HG03354 (cell line): ENCODE results near the gene ACOX1.

Experiments used
- ATAC-seq: cut with Tn5 transposase; IDR thresholded peaks from one replicate; pipeline ENCODE4 v1.9.1; 2021; ENCODE audit warnings: mild to moderate bottlenecking; ENCODE audit not compliant: unreplicated experiment, poor library complexity, severe bottlenecking

Gene ACOX1

DNA sequence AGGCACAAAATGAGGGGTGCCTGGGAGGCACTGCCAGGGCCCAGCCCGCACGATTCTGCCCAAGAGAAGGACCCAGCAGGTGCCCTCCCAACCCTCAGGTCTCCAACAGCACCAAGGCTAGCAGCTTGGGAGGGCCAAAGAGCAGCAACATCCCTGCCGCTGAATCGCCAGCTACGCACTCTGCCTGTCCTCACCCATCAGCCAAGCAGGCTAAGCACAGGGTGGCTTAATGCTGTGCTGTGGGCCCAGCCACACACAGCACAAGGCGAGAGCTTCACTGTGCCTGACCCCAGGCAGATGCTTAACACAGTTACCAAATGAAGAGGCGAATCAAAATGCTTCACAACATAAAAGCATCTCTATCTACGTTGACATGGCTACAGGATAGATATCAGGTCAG, 63.7 kb downstream of the ACOX1 start:
- ATAC-seq, result no peak

DNA sequence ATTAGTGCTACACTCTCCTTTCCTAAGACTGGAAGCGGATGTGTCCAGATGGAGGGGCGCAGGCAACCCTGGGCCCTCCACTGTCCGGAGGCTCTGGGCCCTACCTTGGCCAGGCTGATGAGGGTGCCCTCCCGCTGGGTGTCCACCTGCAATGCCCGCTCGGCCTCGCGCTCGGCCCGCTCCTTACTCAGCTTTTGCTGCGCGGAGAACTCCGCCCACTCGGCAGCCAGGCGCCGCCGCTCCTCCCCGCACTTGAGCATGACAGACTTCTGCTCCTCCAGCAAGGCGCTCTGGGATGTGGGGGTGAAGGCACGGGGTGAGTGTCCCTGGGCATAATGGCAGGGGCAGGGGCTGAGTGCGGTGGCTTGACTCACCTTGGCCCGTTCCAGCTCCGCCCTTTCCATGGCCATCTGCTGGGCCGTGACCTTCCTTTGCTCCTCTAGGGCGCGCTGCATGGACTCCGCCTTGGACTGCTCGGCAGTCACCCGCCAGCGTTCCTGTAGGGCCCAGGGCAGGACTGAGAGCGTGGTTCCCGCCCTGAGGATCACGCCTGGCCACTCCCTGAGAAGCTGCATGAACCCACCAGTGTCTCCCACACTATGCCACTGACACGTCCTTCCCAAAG, 64.2 kb downstream of the ACOX1 start:
- ATAC-seq, result no peak

DNA sequence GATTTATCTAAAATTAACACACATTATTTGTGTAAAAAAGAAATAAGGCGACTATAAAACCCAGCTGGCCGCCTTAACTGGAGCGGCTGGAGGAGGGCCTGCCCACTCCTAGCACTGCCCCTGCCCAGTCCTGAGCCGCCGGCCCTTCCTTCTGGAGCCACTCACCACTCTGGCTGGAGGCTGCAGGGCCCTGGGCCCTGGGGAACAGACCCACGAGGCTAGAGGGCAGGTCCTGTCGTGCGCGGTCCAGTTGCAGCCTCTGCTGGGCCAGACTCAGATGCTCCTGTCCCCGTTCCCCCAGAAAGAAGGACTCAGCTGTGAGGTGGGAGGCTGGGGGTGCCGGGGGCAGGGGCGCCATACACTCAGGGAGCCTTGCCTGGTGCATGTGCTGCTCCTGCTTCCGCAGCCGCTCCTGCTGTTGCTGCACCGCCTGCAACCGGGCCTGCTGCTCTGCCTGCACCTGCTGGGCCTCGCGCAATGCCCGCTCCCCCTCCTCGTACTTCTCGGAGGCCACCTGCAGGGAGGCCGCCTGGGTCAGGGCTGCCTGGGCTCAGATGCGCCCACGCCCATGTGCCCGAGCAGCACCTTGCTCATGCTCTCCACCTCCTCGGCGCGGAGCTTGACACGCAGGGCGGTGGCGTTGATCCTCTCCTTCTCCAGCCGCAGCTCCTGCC, 65.3 kb downstream of the ACOX1 start:
- ATAC-seq, result no peak

DNA sequence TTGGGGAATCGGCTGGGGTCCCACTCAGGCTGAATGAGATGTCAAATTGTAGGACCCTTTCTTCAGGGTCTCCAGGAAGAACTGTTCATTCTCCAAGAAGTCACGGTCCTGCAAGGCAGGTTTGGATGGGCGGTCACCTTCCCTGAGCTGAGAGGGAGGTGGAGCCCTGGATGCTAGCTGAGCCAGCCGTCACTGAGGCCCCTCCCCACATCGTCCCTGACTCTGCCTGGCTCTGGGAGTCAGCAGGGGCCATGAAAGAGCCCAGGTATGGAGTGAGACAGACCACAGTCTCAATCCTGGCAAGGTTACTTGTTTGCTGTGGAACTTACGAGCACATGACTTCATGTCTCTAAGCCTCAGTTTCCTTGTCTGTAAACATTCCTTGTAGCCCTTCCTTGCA, 68.3 kb downstream of the ACOX1 start:
- ATAC-seq, result no peak

DNA sequence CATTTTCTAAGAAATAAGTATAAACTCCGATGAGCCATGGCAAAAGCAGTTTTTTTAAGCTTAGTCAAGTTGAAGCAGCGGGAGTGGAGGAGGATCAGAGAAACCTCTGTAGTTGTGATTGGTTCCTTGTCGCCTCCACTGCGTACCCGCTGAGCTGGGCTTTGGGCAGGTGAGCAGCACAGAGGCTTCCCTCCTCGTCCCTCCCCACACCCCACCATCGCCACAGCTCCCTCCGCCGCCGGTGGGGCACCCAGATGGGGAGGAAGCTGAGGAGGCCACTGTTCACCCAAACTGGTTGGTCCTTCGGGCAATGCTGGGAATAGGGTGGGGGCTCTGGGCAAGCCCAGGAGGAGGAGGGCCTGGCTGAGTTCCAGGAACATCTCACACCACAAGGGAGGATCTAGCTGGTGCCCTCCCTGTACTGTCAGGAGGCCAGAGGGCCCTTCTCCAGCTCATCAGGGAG, 69.1 kb downstream of the ACOX1 start:
- ATAC-seq, result no peak

DNA sequence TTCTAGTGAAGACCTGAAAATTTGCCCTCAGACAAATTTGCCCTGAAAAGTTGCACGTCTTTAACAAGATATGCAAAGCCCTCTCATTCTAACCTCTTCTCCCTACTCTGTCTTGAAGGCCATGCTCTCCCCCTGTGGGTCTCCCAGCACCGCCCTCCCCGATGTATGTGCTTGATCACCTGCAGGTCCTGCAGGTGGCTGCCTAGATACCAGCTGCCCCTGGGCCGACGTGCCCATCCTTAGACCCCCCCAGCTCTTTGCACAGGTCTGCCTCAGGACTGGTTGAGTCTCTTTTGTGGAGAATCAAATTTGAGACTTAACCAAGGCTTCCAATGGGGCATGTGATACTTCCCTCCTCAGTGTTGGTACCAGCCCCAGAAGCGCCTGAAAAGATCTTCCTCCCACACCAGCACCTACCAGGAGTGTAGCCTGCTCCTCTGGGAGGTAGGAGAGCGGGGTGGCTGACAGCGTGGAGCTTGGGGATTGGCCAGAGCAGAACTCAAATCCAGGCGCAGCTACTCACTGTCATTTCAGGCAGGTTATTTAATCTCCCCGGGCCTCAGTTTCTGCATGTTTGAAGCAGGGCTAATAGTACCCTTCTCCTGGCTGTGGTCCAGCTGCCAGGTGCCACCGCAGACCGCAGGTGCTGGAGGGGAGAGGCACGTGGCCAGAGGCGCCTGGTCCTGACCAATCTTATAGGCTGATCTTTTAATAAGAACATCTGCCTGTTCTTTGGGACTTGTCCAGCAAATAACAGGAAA, 69.7 kb downstream of the ACOX1 start:
- no peak for ATAC-seq

DNA sequence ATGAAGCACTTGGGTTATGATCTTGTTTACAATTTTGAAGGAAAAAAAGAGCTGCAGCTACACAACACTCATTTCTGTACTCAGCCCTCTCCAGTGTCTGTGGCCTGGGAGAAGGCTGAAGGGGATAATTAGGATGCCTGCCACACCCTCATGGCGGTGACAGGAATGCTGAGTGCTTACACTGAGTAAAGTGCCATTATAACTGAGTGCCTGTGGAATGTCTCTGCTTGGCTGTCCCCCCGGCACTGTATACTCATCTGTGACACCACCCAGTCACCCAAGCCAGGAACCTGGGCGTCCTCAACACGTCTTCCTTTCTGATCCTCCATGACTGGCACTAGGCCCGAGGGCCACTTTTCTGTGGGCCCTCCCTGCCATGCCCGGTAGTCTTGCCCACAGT, 70.8 kb downstream of the ACOX1 start:
- no peak for ATAC-seq

DNA sequence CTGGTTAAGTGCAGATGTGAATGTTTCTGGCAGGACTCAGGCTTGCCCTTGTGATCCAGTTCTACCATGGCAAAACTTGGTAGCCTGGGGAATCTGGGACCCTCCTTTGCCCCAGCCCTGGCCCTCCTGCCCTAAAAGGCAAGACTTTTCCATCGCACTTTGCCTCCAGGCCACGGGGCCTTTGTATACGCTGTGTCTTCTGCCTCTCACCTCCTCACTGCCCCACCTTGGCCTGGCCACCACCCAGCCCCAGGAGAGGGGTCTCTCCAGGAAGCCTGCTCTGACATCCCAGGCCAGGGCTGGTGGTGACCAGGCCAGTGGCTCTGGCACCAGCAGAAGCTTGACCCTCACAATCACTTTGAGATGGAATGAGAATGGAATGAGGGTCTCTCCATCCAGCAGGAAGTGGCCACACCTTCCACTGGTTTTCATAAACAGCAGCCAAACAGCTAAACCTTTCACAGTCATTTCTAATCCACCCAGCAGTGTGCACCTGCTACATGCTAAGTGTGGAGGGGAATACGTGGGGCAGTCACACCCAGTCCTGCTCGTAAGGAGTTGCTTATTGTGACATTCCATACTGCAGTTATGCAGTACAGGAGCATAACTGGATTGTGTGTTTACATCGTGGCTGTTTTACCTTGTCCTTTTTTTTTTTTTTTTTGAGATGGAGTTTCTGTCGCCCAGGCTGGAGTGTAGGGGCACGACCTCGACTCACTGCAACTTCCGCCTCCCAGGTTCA, 72.7 kb downstream of the ACOX1 start:
- no peak for ATAC-seq

DNA sequence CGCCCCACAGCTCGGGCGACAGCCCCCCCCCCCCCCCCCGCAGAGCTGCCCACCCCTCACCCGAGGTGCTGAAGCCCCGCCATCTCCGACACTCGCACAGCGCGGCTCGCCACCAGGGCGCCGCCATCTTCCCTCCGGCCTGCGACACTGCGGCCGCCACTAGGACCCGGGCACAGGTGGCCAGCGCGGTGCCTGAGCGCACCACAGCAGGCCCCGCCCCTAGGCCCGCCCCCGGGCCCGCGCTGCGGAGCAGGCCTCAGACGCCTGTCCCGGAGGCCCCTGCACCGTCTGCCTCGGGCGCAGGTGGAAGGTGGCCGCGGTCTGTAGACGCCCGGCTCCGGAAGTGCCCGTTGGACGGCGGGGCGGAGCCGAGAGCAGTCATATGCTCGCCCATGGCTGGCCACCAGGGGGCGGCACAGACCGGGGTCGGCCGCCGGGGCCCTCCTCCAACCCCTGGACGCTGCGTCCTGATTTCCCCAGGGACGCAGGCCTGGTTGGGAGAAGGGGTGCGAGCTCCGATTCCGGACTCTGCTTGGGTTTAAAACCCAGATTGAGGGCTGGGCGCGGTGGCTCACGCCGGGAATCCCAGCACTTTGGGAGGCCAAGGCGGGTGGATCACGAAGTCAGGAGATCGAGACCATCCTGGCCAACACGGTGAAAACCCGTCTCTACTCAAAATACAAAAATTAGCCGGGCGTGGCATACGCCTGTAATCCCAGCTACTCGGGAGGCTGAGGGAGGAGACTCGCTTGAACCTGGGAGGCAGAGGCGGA, 74.0 kb downstream of the ACOX1 start, which contains the start of gene MRPL38:
MRPL38 (minus strand) TSS at position 136 of the 773 bp plus-strand sequence; CDS start at position 127, 9 bp downstream.
- peak; percentile 97 for ATAC-seq

DNA sequence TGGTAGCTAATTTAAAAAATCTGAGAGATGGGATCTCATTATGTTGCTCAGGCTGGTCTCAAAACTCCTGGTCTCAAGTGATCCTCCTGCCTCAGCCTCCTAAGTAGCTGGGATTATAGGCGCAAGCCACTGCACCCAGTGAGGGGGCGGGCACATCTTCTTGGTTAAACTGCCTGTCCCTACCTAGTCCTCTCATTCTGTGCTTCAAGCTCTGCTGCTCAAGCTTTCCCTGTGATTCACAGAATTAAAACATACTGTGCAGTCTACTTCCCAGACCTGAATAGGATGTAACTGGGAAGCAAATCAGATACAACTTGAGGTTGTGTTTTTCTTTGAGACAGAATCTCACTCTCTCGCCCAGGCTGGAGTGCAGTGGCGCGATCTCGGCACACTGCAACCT, 76.6 kb downstream of the ACOX1 start:
- no peak for ATAC-seq

DNA sequence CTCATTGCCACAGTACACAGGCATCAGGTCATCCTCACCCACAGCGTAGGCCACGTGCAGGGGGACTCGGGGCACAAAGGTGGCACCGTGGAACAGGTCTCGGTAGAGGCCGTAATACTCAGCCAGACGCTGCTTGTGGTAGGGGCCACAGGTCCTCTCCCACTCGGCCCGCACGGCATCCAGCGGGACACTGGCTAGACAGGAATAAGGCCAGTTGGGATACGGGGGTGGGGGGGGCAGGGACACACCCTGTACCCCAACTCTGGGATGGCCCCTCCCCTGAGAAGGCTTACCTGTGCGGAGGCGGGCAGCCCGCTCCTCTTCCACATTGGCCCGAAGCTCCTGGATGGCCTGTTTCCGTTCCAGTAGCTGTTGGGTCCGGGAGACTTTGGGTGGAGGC, 77.2 kb downstream of the ACOX1 start:
- no peak for ATAC-seq

DNA sequence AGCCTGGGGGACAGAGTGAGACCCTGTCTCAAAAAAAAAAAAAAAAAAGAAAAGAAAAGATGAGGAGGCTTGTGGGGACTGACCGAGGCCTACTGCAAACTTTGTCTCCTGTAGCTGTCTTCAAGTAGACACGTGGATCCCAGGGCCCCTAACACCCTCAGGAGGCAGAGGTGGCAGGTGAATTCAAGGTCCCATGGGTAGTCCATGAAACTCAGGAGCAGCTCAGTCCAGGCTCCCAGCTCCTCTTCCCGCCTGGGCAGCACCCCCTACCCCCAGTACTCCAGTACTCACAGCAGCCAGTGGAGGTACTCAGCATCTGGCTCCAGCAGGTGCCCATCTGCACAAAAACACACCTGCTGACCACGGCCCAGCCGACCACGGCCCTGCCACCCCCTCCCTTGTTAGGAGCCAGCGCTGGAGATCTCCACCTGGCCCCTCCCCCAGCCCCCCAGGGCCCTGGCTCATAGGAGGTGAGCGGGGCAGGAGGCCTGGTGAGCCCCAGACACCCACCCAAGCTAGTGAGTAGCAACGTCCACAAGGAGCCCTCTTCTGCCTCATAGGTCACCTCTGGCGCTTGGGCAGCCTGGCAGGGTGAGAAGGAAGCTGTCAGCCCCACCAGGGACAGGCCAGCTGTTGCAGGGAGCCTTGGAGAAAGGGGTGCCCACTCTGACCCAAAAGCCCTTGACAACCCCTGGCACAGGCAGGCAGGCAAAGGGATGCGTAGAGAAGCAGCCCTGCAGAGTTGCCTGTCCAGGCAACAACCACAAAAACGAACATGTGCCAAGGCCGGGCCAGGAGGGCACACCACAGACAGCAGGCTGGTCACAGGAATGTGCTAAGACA, 78.1 kb downstream of the ACOX1 start:
- no peak for ATAC-seq

DNA sequence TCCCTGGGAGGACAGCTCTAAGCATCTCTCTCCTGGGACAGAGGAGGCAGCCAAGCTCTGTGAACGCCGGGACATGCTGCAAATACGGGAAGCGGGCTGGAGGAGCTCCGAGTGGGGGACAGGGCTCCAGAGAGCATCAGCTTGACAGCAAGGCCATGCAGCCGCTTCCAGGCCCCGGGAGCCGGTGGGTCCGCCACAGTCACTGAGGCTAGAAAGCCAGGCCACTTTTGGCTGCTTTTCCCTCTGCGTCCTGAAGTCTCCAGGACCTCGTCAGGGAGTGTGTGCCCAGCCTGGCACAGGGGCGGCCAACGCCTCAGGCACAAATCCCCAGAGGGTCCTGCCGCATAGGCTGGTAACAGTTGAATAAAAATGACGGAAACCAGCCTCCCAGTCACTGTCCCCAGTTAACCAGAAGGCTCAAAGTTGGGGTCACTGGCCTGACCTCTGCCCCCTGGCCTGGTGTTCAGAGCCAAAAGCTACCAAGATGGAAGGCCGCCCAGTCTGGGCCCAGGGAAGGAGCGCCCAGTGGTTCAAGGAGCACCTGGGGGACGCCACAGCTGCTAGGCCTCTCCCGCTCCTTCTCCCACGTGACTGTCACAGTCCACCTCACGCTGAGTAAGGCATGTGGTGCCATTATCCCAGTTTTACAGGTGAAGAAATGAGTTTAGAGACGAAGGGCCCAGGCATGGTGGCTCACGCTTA, 79.0 kb downstream of the ACOX1 start:
- no peak for ATAC-seq

DNA sequence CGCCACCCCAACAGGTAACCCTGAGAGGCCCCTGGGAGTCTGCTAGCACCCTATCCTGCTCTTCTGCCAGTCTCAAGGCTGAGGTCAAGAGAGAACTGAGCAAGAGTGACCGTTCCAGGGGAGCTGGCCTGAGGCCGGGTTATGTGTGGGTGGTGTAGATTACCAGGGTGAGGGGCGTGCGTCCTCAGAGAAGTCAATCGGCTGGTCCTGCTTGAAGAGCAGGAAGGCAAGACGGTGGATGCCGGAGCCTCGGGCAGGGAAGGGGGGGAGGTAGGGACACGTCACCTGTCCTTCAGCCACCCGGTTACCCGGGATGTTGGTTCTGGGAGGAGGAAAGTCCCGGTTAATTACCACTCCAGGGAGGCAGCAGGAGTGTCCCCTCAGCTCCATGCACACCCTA, 79.6 kb downstream of the ACOX1 start:
- ATAC-seq, result no peak

DNA sequence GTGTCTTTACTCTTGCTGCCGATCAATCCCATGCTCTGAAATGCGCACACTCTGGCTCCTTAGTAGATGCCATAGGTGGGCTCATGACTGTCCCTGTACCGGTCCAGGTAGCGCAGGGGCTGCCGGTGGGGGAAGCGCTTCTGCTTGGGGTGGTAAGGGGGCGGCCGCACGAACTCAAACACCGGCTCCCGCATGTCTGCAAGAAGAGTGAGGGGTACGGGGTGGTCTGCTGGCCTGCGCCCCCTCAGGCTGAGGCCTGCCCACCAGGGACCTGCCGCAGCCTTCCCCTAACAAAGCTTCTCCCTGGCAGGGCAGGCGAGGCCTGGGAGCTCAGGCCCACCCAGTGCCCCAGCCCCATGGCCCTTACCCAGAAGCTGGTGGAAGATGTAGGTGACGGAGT, 80.2 kb downstream of the ACOX1 start:
- ATAC-seq, result no peak

DNA sequence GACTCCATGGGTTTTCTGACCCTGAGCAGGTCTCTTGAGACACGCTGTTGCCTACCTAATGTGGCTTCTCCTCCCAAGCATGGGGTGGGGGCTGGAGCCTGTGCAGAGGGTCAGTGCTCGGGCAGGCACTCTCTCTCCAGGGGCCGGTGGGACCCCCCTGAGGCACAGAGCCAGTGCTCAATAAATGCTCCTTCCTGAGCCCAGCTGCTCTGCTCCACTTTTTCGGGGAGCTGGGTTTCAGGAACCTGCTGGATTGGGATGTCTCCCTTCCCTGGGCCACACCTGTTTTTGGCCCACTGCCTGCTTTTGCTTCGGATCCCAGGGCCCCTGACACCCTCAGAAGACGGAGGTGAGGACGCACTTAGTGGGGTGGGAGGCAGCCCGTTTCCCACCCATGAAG, 80.9 kb downstream of the ACOX1 start:
- ATAC-seq, result no peak

DNA sequence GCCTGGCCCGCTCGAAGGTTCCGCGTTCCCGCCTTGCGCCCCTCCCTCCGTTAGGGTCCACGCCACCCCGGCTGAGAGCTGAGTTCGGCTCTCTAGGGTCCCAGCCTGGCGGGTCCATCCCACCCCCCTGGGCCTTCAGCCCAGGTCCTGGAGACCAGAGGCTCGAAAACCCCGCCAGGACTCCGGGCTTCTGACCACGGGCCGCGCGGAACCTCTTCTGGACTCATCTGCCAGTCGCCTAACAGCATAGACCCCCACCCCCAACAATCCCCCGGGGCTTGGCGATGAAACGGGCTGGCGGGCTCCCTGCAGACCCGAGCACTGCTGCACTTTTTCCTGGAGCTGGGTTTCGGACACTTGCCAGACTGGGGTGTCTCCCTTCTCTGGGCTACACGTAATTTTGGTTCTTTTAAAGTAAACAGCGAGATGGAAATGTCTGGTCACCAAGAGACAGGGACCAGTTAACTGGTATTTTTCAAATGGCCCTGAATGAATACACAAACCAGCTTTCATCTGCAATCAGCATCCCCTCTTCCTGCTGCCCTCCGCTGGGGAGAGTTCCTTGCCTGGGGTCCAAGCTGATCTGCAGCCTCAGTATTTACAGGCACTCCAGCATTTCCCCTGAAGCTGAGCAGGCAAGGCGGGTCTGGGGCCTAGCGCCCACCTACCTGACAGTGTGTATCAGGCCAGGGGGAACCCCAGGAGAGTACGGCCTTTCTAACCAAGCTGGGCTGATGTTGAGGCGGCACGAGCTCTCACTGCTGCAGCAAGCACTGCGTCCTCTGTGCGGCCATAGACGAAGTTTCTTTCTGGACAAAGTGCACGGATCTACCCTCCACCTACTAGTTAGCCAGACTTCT, 81.6 kb downstream of the ACOX1 start:
- no peak for ATAC-seq
